HEK293T (cell line): ENCODE results near the gene ADIPOQ.

Source experiments
- BHLHE40 ChIP-seq: fragments of 450-650 bp; IDR thresholded peaks from 2 replicates; pipeline ENCODE4 v1.6.1; 2016; ENCODE audit warnings: mild to moderate bottlenecking, moderate library complexity, borderline replicate concordance
- FOXM1 ChIP-seq: fragments of 450-650 bp; IDR thresholded peaks from 2 replicates; pipeline ENCODE4 v1.6.1; 2017; ENCODE audit warnings: mild to moderate bottlenecking, borderline replicate concordance

GRCh38 chr3:186826410-186826975 lies 16.0 kb upstream of the ADIPOQ start:
- TF ChIP-seq FOXM1 = no peak
- TF ChIP-seq BHLHE40 = no peak
